Fibroblast of lung (primary cell): ENCODE data around the gene TCIRG1.

ENCODE experiments used
- EZH2 ChIP-seq: IDR thresholded peaks from 2 replicates; pipeline ENCODE4 v1.5.1; 2012; ENCODE audit warnings: low read length, control low read depth, mild to moderate bottlenecking; ENCODE audit errors: missing control alignments
- TF ChIP-seq, protein P1 (sequence below), 2 donors: IDR thresholded peaks in 1 of 2; conservative IDR thresholded peaks in 1 of 2; 1 replicate in 1 of 2; 2 replicates in 1 of 2; pipeline ENCODE4 v1.5.1; 2011 to 2012; ENCODE audit warnings: low read length in 2 of 2, control low read depth in 1 of 2, inconsistent platforms in 1 of 2, low read depth in 1 of 2, mild to moderate bottlenecking in 1 of 2

DNA sequence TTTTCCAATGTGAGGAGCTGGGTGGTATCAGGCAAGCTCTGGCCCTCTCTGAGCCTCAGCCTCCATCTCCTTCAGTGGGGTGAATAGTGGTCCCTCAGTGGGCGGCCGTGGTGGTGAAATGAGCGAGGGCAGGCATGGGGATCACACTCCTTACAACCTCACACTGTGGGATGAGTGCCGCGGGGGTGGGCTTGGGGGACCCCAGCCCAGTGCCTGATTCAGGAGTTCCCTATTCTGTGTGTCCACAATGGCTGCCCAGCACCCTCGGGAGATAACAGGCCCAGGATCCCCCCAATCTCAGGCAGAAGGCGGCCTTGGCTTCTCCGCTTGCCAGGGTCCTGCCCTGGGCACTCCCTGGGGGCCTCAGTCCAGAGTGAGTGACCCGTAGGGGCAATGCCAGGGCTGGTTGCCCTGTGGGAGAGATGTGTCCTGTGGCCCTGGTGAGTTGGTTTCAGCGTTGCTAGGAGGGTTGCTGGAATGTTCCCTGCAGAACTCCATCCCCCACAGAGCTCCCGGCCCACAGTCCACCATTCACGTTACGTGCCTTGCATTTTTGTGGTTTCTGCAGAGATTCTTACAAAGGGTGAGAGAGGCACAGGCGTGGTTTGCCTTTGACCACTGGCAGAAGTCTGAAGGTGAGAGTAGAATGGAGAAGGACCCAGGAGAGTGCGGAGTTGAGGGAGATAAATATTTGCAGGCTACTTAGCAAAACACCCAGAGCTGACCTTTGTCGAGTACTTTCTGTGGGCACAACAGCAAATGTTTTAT lies 25.8 kb upstream of the TCIRG1 start:
- TF ChIP-seq, protein P1, sequence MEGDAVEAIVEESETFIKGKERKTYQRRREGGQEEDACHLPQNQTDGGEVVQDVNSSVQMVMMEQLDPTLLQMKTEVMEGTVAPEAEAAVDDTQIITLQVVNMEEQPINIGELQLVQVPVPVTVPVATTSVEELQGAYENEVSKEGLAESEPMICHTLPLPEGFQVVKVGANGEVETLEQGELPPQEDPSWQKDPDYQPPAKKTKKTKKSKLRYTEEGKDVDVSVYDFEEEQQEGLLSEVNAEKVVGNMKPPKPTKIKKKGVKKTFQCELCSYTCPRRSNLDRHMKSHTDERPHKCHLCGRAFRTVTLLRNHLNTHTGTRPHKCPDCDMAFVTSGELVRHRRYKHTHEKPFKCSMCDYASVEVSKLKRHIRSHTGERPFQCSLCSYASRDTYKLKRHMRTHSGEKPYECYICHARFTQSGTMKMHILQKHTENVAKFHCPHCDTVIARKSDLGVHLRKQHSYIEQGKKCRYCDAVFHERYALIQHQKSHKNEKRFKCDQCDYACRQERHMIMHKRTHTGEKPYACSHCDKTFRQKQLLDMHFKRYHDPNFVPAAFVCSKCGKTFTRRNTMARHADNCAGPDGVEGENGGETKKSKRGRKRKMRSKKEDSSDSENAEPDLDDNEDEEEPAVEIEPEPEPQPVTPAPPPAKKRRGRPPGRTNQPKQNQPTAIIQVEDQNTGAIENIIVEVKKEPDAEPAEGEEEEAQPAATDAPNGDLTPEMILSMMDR (conservative IDR thresholded peaks at IDR 0.05 in 1 of 2, IDR thresholded peaks at IDR 0.05 in 1 of 2; ENCODE audit: low read depth in 1 of 2, low read length in 2 of 2) = no peak
- TF ChIP-seq EZH2 = no peak
